Endodermal cell (in vitro differentiated cells): ENCODE measurements around the gene PLCB1. TPM values are rescaled to one million over a fixed set of nuclear protein-coding genes. Genes with fewer than 3 reads are reported as not detected.
"Not testable (repeated sequence)": the region's sequence is repeated elsewhere in the genome, so short reads cannot be mapped to it uniquely, and the experiment has no call there.

Experiments
- DNase-seq: peaks from one replicate; pipeline ENCODE4 v3.0.0-alpha.2; 2017
- H3K27ac ChIP-seq: 2 replicates; pipeline ENCODE4 v1.5.1; 2013; ENCODE audit warnings: mild to moderate bottlenecking, low read depth, low read length, moderate library complexity
- H3K27me3 ChIP-seq: 2 replicates; pipeline ENCODE4 v1.6.1; 2013; ENCODE audit warnings: mild to moderate bottlenecking, low read length, moderate library complexity; ENCODE audit not compliant: insufficient read depth, control insufficient read depth, poor library complexity, severe bottlenecking
- H3K36me3 ChIP-seq: 2 replicates; pipeline ENCODE4 v1.7.0; 2013; ENCODE audit warnings: mild to moderate bottlenecking, low read length, moderate library complexity; ENCODE audit not compliant: control insufficient read depth, insufficient read depth
- H3K4me1 ChIP-seq: one replicate; pipeline ENCODE4 v1.7.0; 2013; ENCODE audit warnings: low read length; ENCODE audit not compliant: control insufficient read depth, insufficient read depth
- H3K4me3 ChIP-seq: 2 replicates; pipeline ENCODE4 v1.5.1; 2013; ENCODE audit warnings: mild to moderate bottlenecking, low read length, moderate library complexity
- H3K9ac ChIP-seq: 2 replicates; pipeline ENCODE4 v1.6.1; 2013; ENCODE audit warnings: mild to moderate bottlenecking, low read length, moderate library complexity; ENCODE audit not compliant: poor library complexity, severe bottlenecking; ENCODE audit errors: extremely low read depth
- H3K9me3 ChIP-seq: 2 replicates; pipeline ENCODE4 v1.6.1; 2013; ENCODE audit warnings: mild to moderate bottlenecking, low read length, moderate library complexity; ENCODE audit not compliant: control insufficient read depth
- H3K27ac Mint-ChIP-seq: 2 replicates; pipeline ENCODE4 v1.8.0; 2020; ENCODE audit warnings: mixed read lengths
- H3K27me3 Mint-ChIP-seq: 2 replicates; pipeline ENCODE4 v1.8.0; 2021; ENCODE audit warnings: mild to moderate bottlenecking, mixed read lengths; ENCODE audit not compliant: insufficient read depth
- H3K36me3 Mint-ChIP-seq: 2 replicates; pipeline ENCODE4 v1.8.0; 2020; ENCODE audit warnings: low read depth, mixed read lengths
- H3K4me1 Mint-ChIP-seq: 2 replicates; pipeline ENCODE4 v1.8.0; 2020; ENCODE audit warnings: mixed read lengths
- H3K4me3 Mint-ChIP-seq: 2 replicates; pipeline ENCODE4 v1.8.0; 2020; ENCODE audit warnings: mild to moderate bottlenecking, moderate library complexity, mixed read lengths
- H3K9me3 Mint-ChIP-seq: 2 replicates; pipeline ENCODE4 v1.8.0; 2020; ENCODE audit warnings: mild to moderate bottlenecking, mixed read lengths
- WGBS, 2 experiments: methylation state at CpG; one replicate each; pipeline versions ENCODE4 v1.1.5 to v1.1.7; 2013; ENCODE audit warnings: missing lambda C conversion rate in 2 of 2, mixed read lengths in 1 of 2; ENCODE audit not compliant: insufficient coverage in 1 of 2, insufficient read length in 1 of 2; 5-methylcytosine and 5-hydroxymethylcytosine counted together
- total RNA-seq, 2 donors: library from RNA; stranded (reverse); fragmentation: NEBNext Ultra II Directional in 1 of 2; extraction: Animal tissue kit (Norgen Biotek cat#: 25700) in 1 of 2; gene quantifications; 2 replicates in 1 of 2; 3 replicates in 1 of 2; pipeline ENCODE4 v1.2.1, GENCODE V29; 2021
- TF ChIP-seq, protein P1 (sequence below): fragments of 200-600 bp; sonication (generic); conservative IDR thresholded peaks from 2 replicates; pipeline ENCODE4 v1.5.0; 2021; ENCODE audit warnings: antibody characterized with exemption, mild to moderate bottlenecking

PLCB1 gene
- total RNA-seq, 2 donors from 2014 or later: 15.3 to 16.5 TPM

- 82 to 100% methylated on average over 2 to 4 of the region's 4 CpGs for WGBS, 2 experiments
- Mint-ChIP-seq H3K27me3 (no peaks in the 10 kb centered on the region), H3K27ac (no peak overlapping the region), H3K4me3 (no peak overlapping the region), H3K9me3 (no peaks in the 10 kb centered on the region), H3K4me1 (peaks cover 3% of the 10 kb centered on the region), H3K36me3 (no peaks in the 10 kb centered on the region)
- Histone ChIP-seq H3K36me3 (no peaks in the 10 kb centered on the region), H3K27me3 (no peaks in the 10 kb centered on the region), H3K9ac (no peak overlapping the region), H3K4me1 (no peaks in the 10 kb centered on the region), H3K27ac (no peak overlapping the region), H3K9me3 (no peaks in the 10 kb centered on the region), H3K4me3 (no peak overlapping the region)
- TF ChIP-seq, protein P1, sequence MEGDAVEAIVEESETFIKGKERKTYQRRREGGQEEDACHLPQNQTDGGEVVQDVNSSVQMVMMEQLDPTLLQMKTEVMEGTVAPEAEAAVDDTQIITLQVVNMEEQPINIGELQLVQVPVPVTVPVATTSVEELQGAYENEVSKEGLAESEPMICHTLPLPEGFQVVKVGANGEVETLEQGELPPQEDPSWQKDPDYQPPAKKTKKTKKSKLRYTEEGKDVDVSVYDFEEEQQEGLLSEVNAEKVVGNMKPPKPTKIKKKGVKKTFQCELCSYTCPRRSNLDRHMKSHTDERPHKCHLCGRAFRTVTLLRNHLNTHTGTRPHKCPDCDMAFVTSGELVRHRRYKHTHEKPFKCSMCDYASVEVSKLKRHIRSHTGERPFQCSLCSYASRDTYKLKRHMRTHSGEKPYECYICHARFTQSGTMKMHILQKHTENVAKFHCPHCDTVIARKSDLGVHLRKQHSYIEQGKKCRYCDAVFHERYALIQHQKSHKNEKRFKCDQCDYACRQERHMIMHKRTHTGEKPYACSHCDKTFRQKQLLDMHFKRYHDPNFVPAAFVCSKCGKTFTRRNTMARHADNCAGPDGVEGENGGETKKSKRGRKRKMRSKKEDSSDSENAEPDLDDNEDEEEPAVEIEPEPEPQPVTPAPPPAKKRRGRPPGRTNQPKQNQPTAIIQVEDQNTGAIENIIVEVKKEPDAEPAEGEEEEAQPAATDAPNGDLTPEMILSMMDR: no peak
- DNase-seq: no peak
Measured at GRCh38 chr20:8457978-8458377, 325.9 kb downstream of the PLCB1 start.

DNA sequence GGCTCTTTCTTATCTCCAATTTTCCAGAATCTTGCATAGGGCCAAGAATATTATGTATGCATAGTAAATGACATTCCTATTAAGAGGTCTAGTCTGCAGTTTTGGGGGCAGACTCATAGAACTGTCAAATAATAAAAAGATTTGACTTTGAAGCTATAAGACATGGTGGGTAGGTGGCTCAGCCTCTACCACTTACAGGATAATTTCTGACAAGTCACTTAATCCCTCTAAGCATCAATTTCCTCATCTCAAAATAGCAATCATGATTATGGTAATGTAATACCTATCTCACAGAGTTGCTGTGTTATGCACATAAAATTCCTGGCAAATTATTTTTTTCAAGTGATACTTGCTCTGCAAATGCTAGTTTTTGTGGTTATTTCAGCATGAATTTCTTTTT is 329.1 kb downstream of the PLCB1 start:
- TF ChIP-seq, protein P1: no peak
- Mint-ChIP-seq H3K27me3 (no peaks in the 10 kb centered on the region), H3K27ac (no peak overlapping the region), H3K4me1 (no peaks in the 10 kb centered on the region), H3K36me3 (peaks cover 8% of the 10 kb centered on the region), H3K9me3 (peaks cover 14% of the 10 kb centered on the region), H3K4me3 (no peak overlapping the region)
- no peaks in the 10 kb centered on the region for H3K27me3 ChIP-seq
- H3K9ac ChIP-seq: no peak overlapping the region
- DNase-seq: no peak
- H3K9me3 ChIP-seq: peaks cover 9% of the 10 kb centered on the region
- H3K27ac ChIP-seq: no peak overlapping the region
- no peaks in the 10 kb centered on the region for H3K36me3 ChIP-seq
- H3K4me3 ChIP-seq: no peak overlapping the region
- H3K4me1 ChIP-seq: no peaks in the 10 kb centered on the region

DNA sequence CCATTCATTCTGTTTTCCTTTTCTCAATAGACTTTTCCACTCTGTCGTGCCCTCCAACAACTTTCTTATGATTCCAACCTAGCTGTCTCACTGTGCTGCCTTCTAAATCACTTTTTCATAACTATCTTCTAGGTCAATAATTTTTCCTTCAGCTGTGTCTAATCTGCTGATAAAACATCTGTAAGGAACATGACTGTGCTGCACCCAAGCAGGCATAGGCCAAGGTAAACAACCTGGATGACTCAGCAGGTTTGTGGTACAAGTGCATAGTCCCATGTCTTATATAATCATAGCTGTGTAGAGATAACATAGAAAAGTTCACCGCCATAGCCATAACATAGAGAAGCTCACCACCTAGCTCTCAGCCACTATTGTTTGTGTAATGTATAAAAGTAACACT is 332.3 kb downstream of the PLCB1 start:
- Mint-ChIP-seq H3K27ac (no peak overlapping the region), H3K27me3 (no peaks in the 10 kb centered on the region), H3K4me3 (no peak overlapping the region), H3K4me1 (no peaks in the 10 kb centered on the region), H3K9me3 (peaks cover 14% of the 10 kb centered on the region), H3K36me3 (peaks cover 8% of the 10 kb centered on the region)
- no peaks in the 10 kb centered on the region for H3K4me1 ChIP-seq
- TF ChIP-seq, protein P1: no peak
- H3K27ac ChIP-seq: no peak overlapping the region
- H3K36me3 ChIP-seq: no peaks in the 10 kb centered on the region
- DNase-seq: no peak
- no peaks in the 10 kb centered on the region for H3K27me3 ChIP-seq
- no peak overlapping the region for H3K9ac ChIP-seq
- peaks cover 9% of the 10 kb centered on the region for H3K9me3 ChIP-seq
- WGBS, 2 experiments: 86 to 97% methylated on average over 1 to 2 of the region's 2 CpGs
- no peak overlapping the region for H3K4me3 ChIP-seq

- H3K27me3 Mint-ChIP-seq, H3K36me3 Mint-ChIP-seq, H3K27me3 ChIP-seq, H3K4me1 ChIP-seq, H3K4me3 ChIP-seq, H3K4me1 Mint-ChIP-seq, DNase-seq, H3K9ac ChIP-seq, H3K27ac ChIP-seq, H3K4me3 Mint-ChIP-seq, H3K36me3 ChIP-seq, H3K9me3 ChIP-seq, H3K27ac Mint-ChIP-seq: not testable (repeated sequence)
- H3K9me3 Mint-ChIP-seq: peaks cover 14% of the 10 kb centered on the region
- 82 to 98% methylated on average over 2 of the region's 2 CpGs for WGBS, 2 experiments
Measured at GRCh38 chr20:8466781-8467180, 334.7 kb downstream of the PLCB1 start.
